HPDE6-E6E7 (cell line): ENCODE measurements around the gene MRPS12.

Source experiments
- DNase-seq: peaks from one replicate; pipeline ENCODE4 v3.0.0; 2011; ENCODE audit warnings: missing footprints; ENCODE audit errors: extremely low spot score

MRPS12 gene

DNA sequence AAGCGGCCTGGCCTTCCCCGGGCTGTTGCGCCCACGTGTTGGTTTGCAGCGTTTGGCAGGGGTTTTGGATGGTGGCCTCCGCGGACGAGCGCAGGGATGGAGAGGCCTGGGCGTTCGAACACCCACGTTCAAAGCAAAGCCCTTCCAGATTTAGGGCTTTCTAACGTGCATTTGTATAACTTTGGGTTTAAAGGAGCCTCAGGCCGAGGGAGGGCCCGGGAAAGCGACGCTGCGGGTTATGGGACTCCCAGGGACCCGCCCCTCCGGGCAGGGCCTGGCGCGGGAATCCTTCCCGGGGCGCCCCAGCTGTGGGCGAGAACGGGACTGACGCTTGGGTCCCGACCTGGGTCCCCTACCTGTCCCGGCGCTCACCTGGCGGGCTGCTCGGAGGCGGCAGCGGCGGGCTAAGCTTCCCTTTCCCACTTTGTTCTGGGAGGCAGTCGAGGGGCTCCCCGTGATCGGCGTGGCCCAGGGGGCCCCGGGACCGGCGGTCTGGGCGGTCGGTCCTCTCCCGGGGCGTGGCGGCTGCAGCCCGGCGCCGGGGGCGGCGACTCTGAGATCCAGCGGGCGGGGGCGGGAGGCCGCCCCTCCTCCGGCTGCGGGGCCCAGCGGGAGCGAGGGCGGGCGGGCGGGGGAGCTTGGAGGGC, 44.6 kb downstream of the MRPS12 start, which contains the start of gene FBXO17:
TSS of gene FBXO17 (minus strand) at position 529 of the 647 bp plus-strand sequence. CDS start 25,423 bp downstream, outside the sequence.
- DNase-seq = peak; percentile 29

GRCh38 chr19:38975861-38976271, 45.1 kb downstream of the MRPS12 start:
- no peak for DNase-seq

DNA sequence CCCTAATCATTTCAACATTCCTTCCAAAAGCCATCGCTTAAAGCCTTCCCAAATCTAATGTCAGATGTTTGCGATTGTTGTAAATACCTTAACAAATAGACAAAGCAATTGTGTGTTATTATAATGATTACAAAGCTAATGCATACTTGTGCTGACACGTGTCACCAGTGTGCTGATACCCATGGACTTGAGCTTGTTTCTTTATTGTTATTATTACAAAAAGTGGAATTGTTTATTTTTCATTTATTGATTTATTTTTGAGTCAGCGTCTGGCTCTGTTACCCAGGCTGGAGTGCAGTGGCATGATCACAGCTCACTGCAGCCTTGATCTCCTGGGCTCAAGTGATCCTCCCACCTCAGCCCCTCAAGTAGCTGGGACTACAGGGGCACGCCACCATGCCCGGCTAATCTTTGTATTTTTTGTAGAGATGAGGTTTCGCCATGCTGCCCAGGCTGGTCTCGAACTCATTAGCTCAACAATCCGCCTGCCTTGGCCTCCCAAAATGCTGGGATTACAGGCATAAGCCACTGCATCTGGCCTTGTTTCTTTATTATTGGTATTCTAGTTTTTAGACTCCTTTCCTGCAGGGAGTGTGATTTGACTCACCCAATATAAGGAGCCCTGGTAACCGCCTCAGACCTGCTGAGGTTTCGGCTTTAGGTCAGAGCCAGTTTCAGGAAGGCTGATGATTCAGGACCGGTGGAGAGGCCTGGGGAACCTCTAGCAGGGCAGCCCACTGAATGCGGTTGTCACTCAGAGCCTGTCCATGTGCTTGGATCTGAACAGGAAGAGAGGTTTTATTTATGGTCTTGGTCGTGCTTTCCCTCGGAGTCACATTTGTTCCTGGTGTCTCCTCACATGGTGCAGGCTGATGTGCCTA, 46.9 kb downstream of the MRPS12 start:
- peak; percentile 29 for DNase-seq

DNA sequence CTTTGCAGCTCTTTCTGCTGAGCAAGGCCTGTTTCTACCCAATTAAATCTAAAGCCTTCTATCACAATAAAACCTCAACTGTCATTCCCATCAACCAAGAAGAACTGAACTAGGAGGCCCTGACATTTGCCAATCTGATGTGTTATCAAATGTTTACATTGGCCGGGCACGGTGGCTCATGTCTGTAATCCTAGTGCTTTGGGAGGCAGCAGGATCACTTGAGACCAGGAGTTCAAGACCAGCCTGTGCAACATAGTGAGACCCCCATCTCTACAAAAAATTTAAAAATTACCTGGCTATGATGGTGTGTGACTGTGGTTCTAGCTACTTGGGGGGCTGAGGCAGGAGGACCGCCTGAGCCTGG, 47.6 kb downstream of the MRPS12 start:
- no peak for DNase-seq

- DNase-seq = no peak
These were observed 49.1 kb downstream of the MRPS12 start for GRCh38 chr19:38979812-38980211.

DNA sequence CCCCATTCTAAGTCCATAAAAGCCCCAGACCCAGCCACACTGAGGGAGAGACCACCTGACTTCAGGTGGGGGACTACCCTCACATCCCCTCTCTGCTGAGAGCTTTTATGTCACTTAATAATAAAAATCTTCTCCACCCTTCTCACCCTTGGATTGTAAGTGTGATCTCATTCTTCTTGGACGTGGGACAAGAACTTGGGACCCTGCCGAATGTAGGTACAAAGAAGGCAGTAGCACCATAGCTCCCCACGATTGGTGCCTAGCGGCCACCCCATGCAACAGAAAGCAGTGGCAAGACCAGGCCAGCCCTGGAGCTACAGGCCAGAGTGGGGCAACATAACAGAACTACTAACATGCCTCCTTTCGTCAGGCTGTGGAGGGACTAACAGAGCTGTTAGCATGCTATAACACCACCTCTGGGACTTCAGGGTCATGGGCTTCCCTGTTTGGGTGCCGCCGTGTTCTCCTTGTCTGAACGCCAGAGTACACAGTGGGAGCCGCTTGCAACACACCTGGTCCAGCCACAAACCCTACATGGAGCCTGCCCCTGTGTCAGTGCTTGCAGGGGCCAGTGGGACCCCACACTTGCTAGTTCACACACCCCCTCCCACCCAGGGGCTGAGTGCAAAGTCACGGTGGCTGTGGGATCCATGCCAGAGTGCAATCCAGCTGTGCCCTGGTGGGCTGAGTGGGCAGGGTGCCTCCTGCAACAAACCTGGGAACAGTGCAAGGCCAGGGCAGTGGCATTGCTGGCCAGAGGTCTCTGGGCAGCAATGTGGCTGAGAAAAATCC, 50.0 kb downstream of the MRPS12 start:
- no peak for DNase-seq
